OCI-M1 (cell line): ENCODE measurements around the gene MCAM.

Experiments used
- DNase-seq: peaks from one replicate; lab custom pipeline; 2025; lab: John Stamatoyannopoulos, UW

The MCAM gene

DNA sequence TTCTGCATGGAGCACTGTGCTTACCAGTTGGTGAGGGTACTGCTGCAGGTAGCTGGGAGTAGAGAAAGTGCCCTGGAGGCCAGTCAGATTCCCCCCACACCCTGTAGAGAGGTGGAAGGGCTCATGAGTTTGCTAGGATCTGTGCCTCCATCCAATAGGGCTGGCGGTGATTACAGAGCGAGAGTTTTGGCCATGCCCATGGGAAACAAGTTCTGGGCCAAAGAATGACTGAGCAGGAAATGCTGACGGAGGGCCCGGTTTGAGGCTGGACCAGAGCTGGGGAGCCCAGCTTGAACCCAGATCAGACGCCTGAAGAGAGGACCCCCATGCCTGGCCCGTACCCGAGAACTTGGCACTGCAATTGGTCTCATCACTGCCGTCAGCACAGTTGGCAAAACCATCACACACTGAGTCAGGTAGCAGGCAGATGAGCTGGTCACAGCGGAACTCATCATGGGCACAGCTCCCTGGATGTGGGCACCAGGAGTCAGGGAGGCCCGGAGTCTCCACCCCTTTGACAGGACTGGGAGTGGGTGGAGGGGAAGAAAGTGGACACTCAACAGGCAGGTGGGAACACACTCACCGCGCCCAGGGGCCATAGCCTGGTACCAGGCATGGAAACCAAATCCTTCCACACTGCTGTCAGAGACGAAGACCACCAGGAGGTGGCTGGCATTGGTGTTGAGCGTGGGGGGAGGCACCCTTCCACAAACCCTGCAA lies 27.5 kb upstream of the MCAM start:
- DNase-seq, result no peak

GRCh38 chr11:119343726-119344125 lies 26.8 kb upstream of the MCAM start:
- no peak for DNase-seq

GRCh38 chr11:119342362-119343130 lies 25.6 kb upstream of the MCAM start:
- DNase-seq, result no peak

GRCh38 chr11:119342023-119342300 lies 25.0 kb upstream of the MCAM start:
- DNase-seq, result no peak

GRCh38 chr11:119341222-119342022 lies 24.5 kb upstream of the MCAM start:
- DNase-seq, result no peak

DNA sequence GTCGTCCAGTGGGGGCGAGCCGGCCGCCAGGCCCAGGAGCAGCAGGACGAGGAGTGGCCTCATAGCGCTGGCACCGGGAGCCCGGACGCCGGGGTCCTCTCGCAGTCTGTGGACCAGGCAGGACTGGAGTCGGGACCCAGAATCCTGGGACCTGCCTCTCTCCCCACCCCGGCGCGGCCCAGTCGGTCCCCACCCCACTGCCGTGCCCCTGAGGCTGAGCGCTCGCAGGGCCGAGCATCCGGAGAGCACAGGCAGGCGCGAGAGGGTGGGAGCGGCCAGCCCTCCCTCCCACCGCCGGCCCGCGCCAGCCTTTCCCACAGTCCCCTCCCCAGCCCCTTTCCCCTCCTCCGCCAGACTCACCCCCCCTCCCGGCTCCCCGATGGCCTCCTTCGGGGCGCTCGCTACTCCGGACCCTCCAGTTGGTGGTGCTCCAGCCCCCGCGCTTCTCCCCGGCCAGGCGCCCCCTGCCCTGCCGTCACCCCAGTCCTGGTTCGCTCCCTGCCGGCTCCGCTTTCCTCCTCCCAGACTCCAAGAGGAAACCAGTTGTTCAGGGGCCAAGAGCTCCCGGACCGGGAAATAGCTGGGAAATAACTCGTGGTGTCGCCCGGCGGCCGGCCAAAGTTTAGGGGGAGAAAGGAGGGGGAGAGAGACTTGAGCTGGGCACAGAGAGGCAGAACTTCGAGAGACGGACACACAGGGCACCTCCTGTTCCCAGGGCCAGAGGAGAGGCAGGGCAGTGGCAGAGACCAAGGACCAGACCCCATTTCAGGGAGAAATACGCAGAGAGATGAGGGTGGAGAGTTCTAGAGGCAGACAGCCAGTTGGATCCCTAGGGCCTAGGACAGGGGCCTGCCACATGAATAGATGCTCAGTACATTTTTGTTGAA lies 23.6 kb upstream of the MCAM start, which contains the start of gene C1QTNF5:
Gene C1QTNF5, minus strand, starts transcription at position 549 of the 887 bp plus-strand sequence. Its CDS starts 486 bp downstream, at position 63.
- DNase-seq, result no peak

DNA sequence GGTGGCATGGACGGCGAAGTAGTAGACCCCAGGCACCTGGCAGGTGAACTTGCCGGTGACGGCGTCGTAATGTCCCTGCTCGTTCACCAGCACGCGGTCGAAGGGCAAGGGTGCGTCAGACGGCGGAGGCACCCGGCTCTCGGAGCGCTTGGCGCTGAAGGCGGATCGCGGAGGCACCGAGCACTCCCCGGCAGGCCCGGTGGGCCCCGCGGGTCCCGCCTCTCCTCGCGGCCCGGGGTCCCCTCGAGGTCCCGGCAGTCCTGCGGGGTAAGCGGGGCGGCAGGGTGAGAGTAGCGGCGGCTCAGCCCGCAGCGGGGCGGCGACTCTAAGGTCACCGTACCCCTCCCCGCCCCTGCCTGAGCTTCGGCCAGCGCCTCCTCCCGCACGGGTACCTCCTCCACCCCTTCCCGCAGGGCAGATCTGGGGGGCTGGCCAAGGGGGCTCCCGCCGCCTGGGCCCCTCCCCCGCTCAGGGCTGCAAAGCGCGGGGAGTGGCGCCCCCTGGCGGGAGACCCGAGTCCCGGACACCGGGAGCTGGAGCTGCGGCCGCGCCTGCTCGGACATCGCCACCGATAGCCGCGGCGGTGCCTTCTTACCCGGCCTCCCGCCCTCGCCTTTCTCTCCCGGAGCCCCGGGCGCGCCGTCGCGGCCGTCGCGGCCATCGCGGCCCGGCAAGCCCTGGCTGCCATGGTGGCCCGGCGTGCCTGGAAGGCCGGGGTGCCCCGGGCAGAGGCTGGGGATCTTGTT lies 22.8 kb upstream of the MCAM start:
- DNase-seq, result peak; percentile 69

DNA sequence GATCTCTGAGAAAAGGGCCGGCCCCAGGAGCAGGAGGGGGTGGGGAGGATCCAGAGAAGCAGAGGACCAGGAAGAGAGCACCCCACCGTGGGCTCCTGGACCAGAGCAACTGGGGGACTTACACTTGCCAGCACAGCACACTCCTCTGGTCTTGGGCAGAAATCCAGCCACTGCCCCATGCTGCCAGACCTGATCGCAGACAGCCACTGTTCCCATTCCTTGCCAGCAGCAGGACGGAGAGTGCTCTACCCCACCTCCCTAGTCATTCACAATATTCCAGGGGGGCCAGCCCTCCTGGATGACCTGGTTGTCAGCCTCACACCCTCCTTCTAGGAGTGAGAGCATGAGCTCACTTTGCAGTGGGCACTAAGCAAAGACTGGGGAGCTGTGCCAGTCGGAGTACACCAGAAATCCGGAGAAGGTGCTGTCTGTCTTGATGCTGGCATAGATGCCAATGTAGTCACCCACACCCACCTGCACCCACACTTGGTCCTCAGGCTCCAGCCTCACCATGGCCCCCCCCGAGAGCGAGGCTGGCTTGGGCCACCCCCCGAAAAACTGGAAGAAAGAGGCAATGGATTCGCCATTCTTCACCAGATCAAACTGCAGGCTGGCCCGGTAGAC lies 22.1 kb upstream of the MCAM start:
- DNase-seq, result no peak

GRCh38 chr11:119338318-119338890 lies 21.5 kb upstream of the MCAM start:
- DNase-seq, result peak; percentile 94

DNA sequence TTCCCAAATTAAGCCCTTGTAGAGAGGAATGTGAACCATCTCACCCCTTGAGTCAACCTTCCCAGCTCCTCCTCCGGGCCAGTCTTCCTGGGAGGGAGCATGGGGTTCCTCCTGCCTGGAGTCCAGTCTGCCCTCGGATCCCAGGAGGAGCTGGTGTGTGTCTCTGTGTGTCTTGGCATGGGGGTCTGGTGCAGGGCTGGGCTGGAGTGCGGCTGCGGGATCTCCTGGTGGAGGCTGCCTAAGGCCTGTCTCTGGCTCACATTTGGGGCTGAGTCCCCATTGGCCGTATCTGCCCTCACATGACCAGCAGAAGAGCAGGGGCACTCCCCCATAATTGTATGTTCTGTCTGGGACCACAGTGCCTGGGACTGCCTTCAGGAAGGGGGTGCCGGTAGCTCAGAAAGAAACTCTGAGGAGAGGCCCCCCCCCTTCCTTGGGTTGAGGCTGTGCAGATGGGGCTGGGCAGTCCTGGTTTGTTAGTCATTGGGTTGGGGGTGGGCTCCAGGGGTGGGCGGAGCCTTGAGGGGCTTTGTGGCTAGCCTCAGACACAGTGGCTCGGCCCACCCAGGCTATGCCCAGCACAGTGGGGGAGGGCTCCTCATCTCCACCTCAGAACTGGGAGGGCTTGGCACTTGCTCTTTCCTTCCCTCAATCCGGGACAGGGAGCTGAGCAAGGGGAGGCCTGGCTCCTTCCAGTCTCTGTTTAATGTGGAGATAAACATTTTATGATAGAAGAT lies 20.8 kb upstream of the MCAM start:
- DNase-seq, result peak; percentile 68

- no peak for DNase-seq
These were observed 20.0 kb upstream of the MCAM start for GRCh38 chr11:119336744-119337469.

- no peak for DNase-seq
These were observed 19.0 kb upstream of the MCAM start for GRCh38 chr11:119335655-119336543.

GRCh38 chr11:119335091-119335654 lies 18.2 kb upstream of the MCAM start:
- no peak for DNase-seq

DNA sequence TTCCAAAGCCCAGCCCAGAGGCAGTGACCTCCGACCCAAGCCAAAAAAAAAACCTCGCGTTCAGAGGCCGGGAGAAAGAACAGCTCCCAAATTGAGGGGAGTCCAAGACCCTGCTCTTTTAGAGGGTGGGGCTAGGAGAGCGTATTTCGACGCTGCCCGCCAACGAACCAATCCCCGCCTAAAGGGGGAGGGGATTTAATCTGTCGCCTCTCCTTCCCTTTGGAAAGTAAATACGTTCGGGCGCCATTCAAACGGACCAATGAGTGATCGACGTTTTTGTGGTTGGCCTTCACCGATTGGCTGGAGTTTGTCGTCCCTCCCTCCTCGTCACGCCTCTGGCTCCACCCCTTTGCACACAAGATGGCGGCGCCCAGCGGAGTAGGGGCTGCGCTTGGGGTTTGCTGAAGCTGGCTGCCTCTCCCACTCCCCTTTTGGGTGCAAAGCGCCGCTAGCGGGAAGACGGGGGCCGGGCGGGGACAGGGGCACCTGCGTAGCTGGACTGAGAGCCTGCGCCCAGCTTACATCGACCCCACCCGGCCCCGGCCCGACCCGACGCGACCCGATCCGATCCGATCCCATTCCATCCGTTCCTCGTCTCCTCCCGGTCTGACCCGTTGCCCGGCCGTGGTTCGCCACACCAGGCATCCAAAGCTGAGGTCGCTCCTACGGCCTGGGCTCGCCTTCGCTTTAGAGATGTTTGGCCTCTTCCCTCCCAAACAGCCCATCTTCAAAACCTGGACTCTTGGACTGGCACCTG lies 17.4 kb upstream of the MCAM start, which contains the start of gene RNF26:
Gene RNF26, plus strand, starts transcription at position 354 of the 757 bp plus-strand sequence. CDS start 596 bp downstream, outside the sequence.
- peak; percentile 100 for DNase-seq

DNA sequence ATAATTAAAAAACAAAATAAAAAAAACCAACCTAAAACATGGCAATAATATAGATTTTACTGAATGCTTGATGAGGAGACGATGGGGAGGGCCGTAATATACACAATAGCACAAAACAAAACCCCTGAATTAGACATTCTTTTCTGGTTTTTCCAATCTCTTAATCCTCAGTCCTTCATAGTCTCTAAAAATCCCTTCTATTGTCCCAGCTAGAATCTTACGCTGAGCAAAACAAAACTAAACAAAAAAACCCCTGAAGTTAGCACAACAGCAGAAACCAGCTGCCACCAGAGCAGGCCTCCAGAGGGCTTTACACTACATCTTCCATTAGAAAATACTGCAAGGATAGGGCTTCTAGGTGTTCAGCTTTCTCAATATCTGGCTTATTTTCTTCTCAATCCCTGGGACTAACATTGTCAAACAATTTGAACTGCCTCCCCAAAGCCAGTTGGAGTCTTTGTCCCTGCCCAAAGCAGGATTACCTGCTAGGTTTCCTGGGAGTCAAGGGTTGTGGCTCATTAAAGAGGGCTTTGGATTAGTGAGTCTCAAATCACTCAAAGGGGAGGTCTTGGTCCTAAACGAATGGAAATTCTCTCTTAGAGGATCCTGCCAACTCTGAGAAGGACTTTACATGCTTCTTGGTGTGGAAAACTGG lies 15.3 kb upstream of the MCAM start:
- no peak for DNase-seq

GRCh38 chr11:119330237-119330636 lies 13.3 kb upstream of the MCAM start:
- DNase-seq, result no peak
